ENCODE results near the gene AUTS2.

DNA sequence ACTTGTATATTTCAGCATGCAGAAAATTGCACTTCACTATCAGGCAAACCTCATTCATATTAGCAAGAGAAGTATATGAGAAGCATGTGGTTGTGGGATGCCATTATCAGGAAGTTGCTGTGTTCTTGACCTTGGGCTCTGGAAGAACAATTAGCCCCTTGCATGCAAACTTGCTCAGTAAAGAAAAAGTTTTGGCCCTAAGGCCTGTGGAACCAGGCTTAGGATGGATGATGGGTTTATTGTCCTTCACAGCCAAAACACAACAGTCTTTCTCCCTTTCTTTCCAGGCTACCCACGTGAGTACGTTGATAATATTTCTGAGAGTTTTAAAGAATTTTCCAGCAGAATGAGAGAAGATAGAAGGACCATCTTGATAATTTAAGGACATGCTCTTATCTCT is 166.4 kb downstream of the AUTS2 start:
- TF ChIP-seq, protein P1, sequence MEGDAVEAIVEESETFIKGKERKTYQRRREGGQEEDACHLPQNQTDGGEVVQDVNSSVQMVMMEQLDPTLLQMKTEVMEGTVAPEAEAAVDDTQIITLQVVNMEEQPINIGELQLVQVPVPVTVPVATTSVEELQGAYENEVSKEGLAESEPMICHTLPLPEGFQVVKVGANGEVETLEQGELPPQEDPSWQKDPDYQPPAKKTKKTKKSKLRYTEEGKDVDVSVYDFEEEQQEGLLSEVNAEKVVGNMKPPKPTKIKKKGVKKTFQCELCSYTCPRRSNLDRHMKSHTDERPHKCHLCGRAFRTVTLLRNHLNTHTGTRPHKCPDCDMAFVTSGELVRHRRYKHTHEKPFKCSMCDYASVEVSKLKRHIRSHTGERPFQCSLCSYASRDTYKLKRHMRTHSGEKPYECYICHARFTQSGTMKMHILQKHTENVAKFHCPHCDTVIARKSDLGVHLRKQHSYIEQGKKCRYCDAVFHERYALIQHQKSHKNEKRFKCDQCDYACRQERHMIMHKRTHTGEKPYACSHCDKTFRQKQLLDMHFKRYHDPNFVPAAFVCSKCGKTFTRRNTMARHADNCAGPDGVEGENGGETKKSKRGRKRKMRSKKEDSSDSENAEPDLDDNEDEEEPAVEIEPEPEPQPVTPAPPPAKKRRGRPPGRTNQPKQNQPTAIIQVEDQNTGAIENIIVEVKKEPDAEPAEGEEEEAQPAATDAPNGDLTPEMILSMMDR (conservative IDR thresholded peaks at IDR 0.05; ENCODE audit: low read depth, low read length), result no peak
- TF ChIP-seq EZH2 (IDR thresholded peaks at IDR 0.05; ENCODE audit: borderline replicate concordance, low read depth, low read length, poor library complexity, severe bottlenecking), result no peak

Measured in A673 (cell line).